Endothelial cell of umbilical vein (primary cell): ENCODE data around the gene PPIH. TPM values are rescaled to one million over a fixed set of nuclear protein-coding genes. Genes with fewer than 3 reads are reported as not detected.
"Not testable (repeated sequence)": the region's sequence is repeated elsewhere in the genome, so short reads cannot be mapped to it uniquely, and the experiment has no call there.

Experiments used
- BruUV-seq: library from RNA; stranded (reverse); fragments of 400-500 nt; replicated peaks from 2 replicates; lab custom pipeline; 2021; lab: Mats Ljungman, UMichigan
- CTCF ChIA-PET: fragments of 300-600, 350-600 bp; sonication (Branson Sonifier 250); formaldehyde crosslinking; loops from one replicate; lab custom pipeline; 2021; ENCODE audit warnings: antibody characterized with exemption, inconsistent platforms; lab: Charles Lee
- POLR2A ChIA-PET: fragments of 300-600, 350-600 bp; sonication (Branson Sonifier 250); formaldehyde crosslinking; loops from one replicate; lab custom pipeline; 2021; ENCODE audit warnings: antibody characterized with exemption, inconsistent platforms; lab: Charles Lee
- DNase-seq: peaks from one replicate; pipeline ENCODE4 v3.0.0-alpha.2; 2011; ENCODE audit warnings: low read depth, low spot score
- FAIRE-seq: peaks from 2 replicates; lab custom pipeline; 2011; peaks lifted over from hg19 to GRCh38; lab: Jason Lieb, UNC
- H2AFZ ChIP-seq: 2 replicates; pipeline ENCODE4 v1.6.0; 2012; ENCODE audit warnings: low read depth, low read length, control low read depth, inconsistent platforms
- H3K27ac ChIP-seq: 2 replicates; pipeline ENCODE4 v1.5.1; 2011; ENCODE audit warnings: low read depth, mild to moderate bottlenecking, control low read depth, low read length, moderate library complexity; ENCODE audit not compliant: insufficient read depth
- H3K27me3 ChIP-seq, 2 experiments: 2 replicates each; pipeline versions ENCODE4 v1.6.0 to v1.6.1; 2011; ENCODE audit warnings: low read length in 2 of 2, mixed read lengths in 1 of 2; ENCODE audit not compliant: control insufficient read depth in 2 of 2, insufficient read depth in 2 of 2
- H3K36me3 ChIP-seq, 2 experiments: 2 replicates in 1 of 2; 3 replicates in 1 of 2; pipeline ENCODE4 v1.5.1; 2011; ENCODE audit warnings: low read length in 2 of 2, mild to moderate bottlenecking in 1 of 2, moderate library complexity in 1 of 2; ENCODE audit not compliant: control insufficient read depth in 2 of 2, insufficient read depth in 2 of 2; ENCODE audit errors: extremely low read depth in 1 of 2
- H3K4me1 ChIP-seq: 3 replicates; pipeline ENCODE4 v1.5.1; 2011; ENCODE audit warnings: mild to moderate bottlenecking, low read length; ENCODE audit not compliant: control insufficient read depth, insufficient read depth; ENCODE audit errors: extremely low read depth
- H3K4me2 ChIP-seq: 2 replicates; pipeline ENCODE4 v1.6.1; 2011; ENCODE audit warnings: low read length, control low read depth, mixed read lengths; ENCODE audit not compliant: insufficient read depth
- H3K4me3 ChIP-seq, 3 experiments: fragments of 200-600 bp in 1 of 3; sonication (generic), shearing (Covaris generic) in 1 of 3; replicated peaks in 1 of 3; 2 replicates each; pipeline ENCODE4 v1.5.1; 2011 to 2016; ENCODE audit warnings: control low read depth in 3 of 3, low read length in 3 of 3, mild to moderate bottlenecking in 2 of 3, inconsistent platforms in 1 of 3, low read depth in 1 of 3, moderate library complexity in 1 of 3; ENCODE audit not compliant: insufficient read depth in 1 of 3
- H3K79me2 ChIP-seq: 2 replicates; pipeline ENCODE4 v1.6.0; 2012; ENCODE audit warnings: low read length, inconsistent platforms; ENCODE audit not compliant: control insufficient read depth, insufficient read depth
- H3K9ac ChIP-seq: replicated peaks from 2 replicates; pipeline ENCODE3; 2011; ENCODE audit warnings: low read length, control low read depth; ENCODE audit not compliant: insufficient read depth; ENCODE audit errors: extremely low read depth
- H3K9me1 ChIP-seq: replicated peaks from 3 replicates; pipeline ENCODE4 v1.6.0; 2011; ENCODE audit warnings: mild to moderate bottlenecking, low read length; ENCODE audit not compliant: control insufficient read depth, insufficient read depth; ENCODE audit errors: extremely low read depth
- H3K9me3 ChIP-seq: replicated peaks from 2 replicates; pipeline ENCODE4 v1.5.1; 2012; ENCODE audit warnings: low read length, inconsistent platforms; ENCODE audit not compliant: control insufficient read depth, insufficient read depth
- H4K20me1 ChIP-seq: replicated peaks from 2 replicates; pipeline ENCODE3; 2011; ENCODE audit warnings: mild to moderate bottlenecking, low read length; ENCODE audit not compliant: control insufficient read depth, insufficient read depth; ENCODE audit errors: extremely low read depth
- EZH2 ChIP-seq: IDR thresholded peaks from 2 replicates; pipeline ENCODE4 v1.6.1; 2012; ENCODE audit warnings: borderline replicate concordance, low read depth, mild to moderate bottlenecking, moderate library complexity, low read length, inconsistent platforms; ENCODE audit not compliant: severe bottlenecking
- FOS ChIP-seq: IDR thresholded peaks from 2 replicates; pipeline ENCODE4 v1.6.1; 2011; ENCODE audit warnings: mild to moderate bottlenecking, low read length, moderate library complexity, borderline replicate concordance; ENCODE audit not compliant: insufficient read depth
- GATA2 ChIP-seq: IDR thresholded peaks from 2 replicates; pipeline ENCODE4 v1.7.0; 2011; ENCODE audit warnings: low read depth, mild to moderate bottlenecking, moderate library complexity, mixed read lengths, low read length; ENCODE audit not compliant: insufficient read length, insufficient read depth
- JUN ChIP-seq: IDR thresholded peaks from 2 replicates; pipeline ENCODE4 v1.6.1; 2011; ENCODE audit warnings: borderline replicate concordance, low read depth; ENCODE audit not compliant: insufficient read length, insufficient read depth
- MAX ChIP-seq: IDR thresholded peaks from 2 replicates; pipeline ENCODE4 v1.6.1; 2011; ENCODE audit not compliant: insufficient read depth, insufficient read length
- MYC ChIP-seq: IDR thresholded peaks from one replicate; pipeline ENCODE4 v1.6.1; 2011; ENCODE audit warnings: mild to moderate bottlenecking, low read depth, low read length
- POLR2A ChIP-seq: IDR thresholded peaks from 2 replicates; pipeline ENCODE4 v1.6.1; 2012; ENCODE audit warnings: low read depth, mild to moderate bottlenecking, control low read depth, low read length
- dilution Hi-C: fragments of 300-500 bp; cut with MboI; formaldehyde crosslinking; loops from one replicate; pipeline ENCODE4 v1.15.0; 2019; ENCODE audit warnings: low sequenced_read_pairs; ENCODE audit not compliant: extremely low pct_ligation_motif_present
- intact Hi-C: fragments of 100-400 bp; cut with micrococcal nuclease; formaldehyde crosslinking; loops from one replicate; pipeline ENCODE4 v1.10.0; 2022
- polyA plus RNA-seq, 4 experiments: library from polyadenylated mRNA; depleted of rRNA in 3 of 4; stranded (reverse) in 3 of 4; unstranded in 1 of 4; fragments of >200 nt; gene quantifications; 2 replicates each; pipeline versions ENCODE4 v1.2.1 to v1.2.3, GENCODE V29; 2011 to 2012; ENCODE audit warnings: missing spikeins in 1 of 4
- total RNA-seq: library from RNA; stranded (reverse); gene quantifications from 2 replicates; pipeline ENCODE4 v1.2.3, GENCODE V29; 2021

The PPIH gene
- total and polyA plus RNA-seq, 2 donors (not counting 3 experiments of a cell fraction or from before 2014, with no cell fraction given), result 52.1 to 55.2 TPM

DNA sequence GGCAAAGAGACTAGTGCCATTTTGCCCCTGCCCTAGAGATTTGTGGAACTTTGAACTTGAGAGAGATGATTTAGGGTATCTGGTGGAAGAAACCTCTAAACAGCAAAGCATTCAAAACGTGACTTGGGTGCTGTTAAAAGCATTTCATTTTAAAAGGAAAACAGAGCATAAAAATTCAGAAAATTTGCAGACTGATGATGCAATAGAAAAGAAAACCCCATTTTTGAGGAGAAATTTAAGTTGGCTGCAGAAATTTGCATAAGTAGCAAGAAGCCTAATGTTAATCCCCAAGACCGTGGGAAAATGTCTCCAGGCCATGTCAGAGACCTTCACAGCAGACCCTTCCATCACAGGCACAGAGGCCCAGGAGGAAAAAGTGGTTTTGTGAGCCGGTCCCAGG lies 31.0 kb upstream of the PPIH start:
- H3K27me3 ChIP-seq, H3K4me2 ChIP-seq, H3K9ac ChIP-seq, H2AFZ ChIP-seq, H3K79me2 ChIP-seq, H3K9me3 ChIP-seq, H3K36me3 ChIP-seq, H3K9me1 ChIP-seq, DNase-seq, BruUV-seq, POLR2A ChIA-PET, H3K27ac ChIP-seq, intact Hi-C loops, H3K4me1 ChIP-seq, CTCF ChIA-PET, FAIRE-seq, H3K4me3 ChIP-seq, H4K20me1 ChIP-seq, dilution Hi-C loops: not testable (repeated sequence)

- no peak for TF ChIP-seq JUN
- no peak for TF ChIP-seq MYC
- TF ChIP-seq GATA2, result no peak
- TF ChIP-seq EZH2, result no peak
- TF ChIP-seq MAX, result no peak
- no peak for TF ChIP-seq FOS
- no peak for TF ChIP-seq POLR2A
- peaks cover 7 to 8% of the 10 kb centered on the region in 2 experiments for H3K27me3 ChIP-seq
- dilution Hi-C loops, result no loop called here
- POLR2A ChIA-PET, result no interaction called here
- no peaks in the 10 kb centered on the region for H3K4me1 ChIP-seq
- BruUV-seq, result no TSS peak
- no peaks in the 10 kb centered on the region for H3K9me1 ChIP-seq
- no peak for DNase-seq
- H2AFZ ChIP-seq, result no peak overlapping the region
- H3K9ac ChIP-seq, result no peak overlapping the region
- no peaks in the 10 kb centered on the region for H3K9me3 ChIP-seq
- no peaks in the 10 kb centered on the region for H3K79me2 ChIP-seq
- H3K27ac ChIP-seq, result no peak overlapping the region
- no peaks in the 10 kb centered on the region for H3K36me3 ChIP-seq
- intact Hi-C loops, result no loop called here
- H3K4me3 ChIP-seq, result no peak overlapping the region
- CTCF ChIA-PET, result interaction anchor here (1.2 kb wide), 1 partner anchor 19 kb away, joined by 3 read pairs; no protein-coding TSS in a partner anchor
- H4K20me1 ChIP-seq, result no peaks in the 10 kb centered on the region
- no peak overlapping the region for H3K4me2 ChIP-seq
- no peak for FAIRE-seq
These were observed 19.1 kb upstream of the PPIH start for GRCh38 chr1:42639116-42639515.
